ENCODE results near the gene RNF146.
"Not testable (repeated sequence)": the region's sequence is repeated elsewhere in the genome, so short reads cannot be mapped to it uniquely, and the experiment has no call there.

RNF146 gene

GRCh38 chr6:127279815-127280214 is 13.2 kb downstream of the RNF146 start:
- DNase-seq = no peak

GRCh38 chr6:127282184-127282583 is 15.5 kb downstream of the RNF146 start:
- DNase-seq = no peak

DNA sequence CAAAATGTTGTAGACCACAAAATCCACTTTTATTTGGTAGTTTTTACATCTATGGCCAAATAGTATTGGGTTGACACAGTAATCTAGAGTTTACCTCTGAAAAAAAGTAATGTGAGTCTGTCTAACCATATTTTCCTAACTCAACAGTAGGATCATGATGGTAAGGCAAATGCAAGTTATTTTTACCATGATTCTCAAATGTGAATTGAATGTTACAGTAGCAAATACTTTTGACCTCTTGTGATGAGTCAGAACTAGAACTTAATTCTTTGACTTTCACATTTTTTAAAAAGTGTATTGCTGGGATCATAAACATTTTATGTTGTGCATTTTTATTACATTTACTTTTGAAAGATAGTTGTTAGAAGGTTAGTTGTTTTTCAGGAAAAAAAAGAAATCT is 22.0 kb downstream of the RNF146 start:
- no peak for DNase-seq

DNA sequence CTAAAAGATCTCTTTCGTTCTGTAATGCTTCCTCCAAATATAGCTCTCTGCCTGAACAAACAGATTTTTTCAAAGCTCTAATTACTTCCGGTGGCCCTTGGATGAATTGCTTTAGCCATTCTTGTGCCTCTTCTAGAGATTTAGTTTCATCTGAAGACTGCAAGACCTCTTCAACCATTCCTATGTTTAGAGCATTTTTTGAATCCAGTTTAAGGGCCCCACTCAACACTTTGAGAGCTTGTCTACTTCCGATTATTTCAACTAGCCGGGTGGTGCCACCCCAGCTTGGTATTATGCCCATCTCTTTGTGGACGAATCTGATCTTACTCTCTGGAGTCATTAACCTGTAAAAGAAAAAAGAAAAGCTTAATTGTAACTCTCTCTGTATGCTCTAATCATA is 23.3 kb downstream of the RNF146 start:
- no peak for DNase-seq

- DNase-seq = no peak
Observed at GRCh38 chr6:127290391-127291265, 24.0 kb downstream of the RNF146 start.

- no peak for DNase-seq
Observed at GRCh38 chr6:127291495-127291894, 24.8 kb downstream of the RNF146 start.

- no peak for DNase-seq
Observed at GRCh38 chr6:127297502-127298070, 30.9 kb downstream of the RNF146 start.

DNA sequence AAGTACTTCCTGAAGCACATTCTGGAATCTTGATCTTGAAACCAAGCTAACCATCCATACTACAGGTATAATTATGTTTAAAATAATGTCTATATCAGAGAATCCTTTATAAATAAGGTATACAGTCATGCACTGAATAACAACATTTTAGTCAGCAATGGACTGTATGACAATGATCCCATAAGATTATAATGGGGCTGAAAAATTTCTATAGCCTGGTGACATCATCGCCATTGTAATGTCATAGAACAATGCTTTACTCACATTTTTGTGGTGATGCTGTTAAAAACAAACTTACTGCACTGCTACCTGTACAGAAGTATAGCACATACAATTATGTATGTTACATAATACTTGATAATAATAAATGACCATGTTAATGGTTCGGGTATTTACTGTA is 31.8 kb downstream of the RNF146 start:
- DNase-seq = no peak

DNA sequence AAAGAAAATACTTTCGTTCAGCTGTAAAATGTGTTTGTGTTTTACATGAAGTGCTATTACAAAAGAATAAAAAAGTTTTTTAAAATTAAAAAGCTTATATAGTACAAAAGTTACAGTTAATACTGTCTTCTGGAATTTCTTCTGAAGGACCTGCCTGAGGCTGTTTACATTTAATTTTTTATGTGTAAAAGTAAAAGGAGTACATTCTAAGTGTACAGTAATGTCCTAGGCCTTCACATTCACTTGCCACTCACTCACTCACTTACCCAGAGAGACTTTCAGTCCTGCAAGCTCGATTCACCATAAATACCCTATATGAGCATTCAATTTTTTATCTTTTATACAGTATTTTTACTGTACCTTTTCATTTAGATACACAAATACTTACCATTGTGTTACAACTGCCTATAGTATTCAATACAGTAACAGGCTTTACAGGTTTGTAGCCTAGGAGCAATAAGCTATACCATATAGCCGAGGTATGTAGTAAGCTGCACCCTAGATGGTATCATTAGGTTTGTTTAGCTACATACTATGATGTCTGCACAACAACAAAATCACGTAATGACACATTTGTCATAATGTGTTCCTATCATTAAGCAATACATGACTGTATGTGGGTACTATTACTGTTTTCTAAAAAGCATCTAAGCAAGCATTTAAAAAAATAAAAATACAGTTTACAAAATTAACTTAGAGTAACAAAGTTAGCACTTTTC is 33.0 kb downstream of the RNF146 start:
- no peak for DNase-seq

DNA sequence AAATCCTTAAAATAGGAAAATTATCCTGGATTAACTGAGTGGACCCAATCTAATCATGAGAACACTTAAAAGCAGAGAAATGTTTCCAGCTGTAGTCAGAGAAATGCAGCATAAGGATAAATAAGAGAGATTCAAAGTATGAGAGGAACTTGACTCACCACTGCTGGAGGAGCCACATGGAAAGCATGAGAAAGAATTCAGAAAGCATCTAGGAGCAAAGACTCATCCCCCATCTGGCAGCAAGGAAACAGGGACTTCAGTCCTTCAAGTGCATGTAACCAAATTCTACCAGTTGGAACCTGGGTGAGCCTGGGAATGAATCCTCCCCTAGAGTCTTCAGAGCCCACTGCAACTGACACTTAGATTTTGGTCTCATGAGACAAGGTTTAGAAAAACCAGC is 33.7 kb downstream of the RNF146 start:
- no peak for DNase-seq

- no peak for DNase-seq
Observed at GRCh38 chr6:127301199-127301700, 34.6 kb downstream of the RNF146 start.

- no peak for DNase-seq
Observed at GRCh38 chr6:127302728-127303660, 36.3 kb downstream of the RNF146 start.

GRCh38 chr6:127303917-127304316 is 37.3 kb downstream of the RNF146 start:
- no peak for DNase-seq

- DNase-seq = no peak
Observed at GRCh38 chr6:127305741-127306140, 39.1 kb downstream of the RNF146 start.

- DNase-seq = no peak
Observed at GRCh38 chr6:127317388-127318128, 50.9 kb downstream of the RNF146 start.

- DNase-seq = no peak
Observed at GRCh38 chr6:127319686-127320085, 53.0 kb downstream of the RNF146 start.

- no peak for DNase-seq
Observed at GRCh38 chr6:127328043-127328609, 61.5 kb downstream of the RNF146 start.

- DNase-seq = not testable (repeated sequence)
Observed at GRCh38 chr6:127331256-127331655, 64.6 kb downstream of the RNF146 start.

GRCh38 chr6:127332383-127332961 is 65.8 kb downstream of the RNF146 start:
- no peak for DNase-seq
